Tibial nerve (tissue), 4 donors: ENCODE data around the gene REXO1. TPM values are rescaled to one million over a fixed set of nuclear protein-coding genes. Genes with fewer than 3 reads are reported as not detected.

Source experiments
- DNase-seq, 2 donors: peaks; one replicate each; pipeline ENCODE4 v3.0.0-alpha.2; 2019; ENCODE audit warnings: low spot score in 2 of 2
- H3K27ac ChIP-seq, 4 donors: fragments of 200-600 bp; sonication (generic) in 3 of 4; one replicate each; pipeline ENCODE4 v1.5.1; 2017 to 2019; ENCODE audit warnings: mild to moderate bottlenecking in 1 of 4
- H3K27me3 ChIP-seq, 2 donors: fragments of 200-600 bp; sonication (generic) in 1 of 2; one replicate each; pipeline versions ENCODE4 v1.5.1 to v1.6.0; 2017 to 2019
- H3K36me3 ChIP-seq, 3 donors: fragments of 200-600 bp; sonication (generic); one replicate each; pipeline ENCODE4 v1.5.1; 2018 to 2019
- H3K4me1 ChIP-seq, 4 donors: fragments of 200-600 bp; sonication (generic) in 3 of 4; one replicate each; pipeline ENCODE4 v1.5.1; 2017 to 2019
- H3K4me3 ChIP-seq, 4 donors: fragments of 200-600 bp; sonication (generic) in 3 of 4; one replicate each; pipeline ENCODE4 v1.5.1; 2017 to 2019; ENCODE audit warnings: mild to moderate bottlenecking in 1 of 4, moderate library complexity in 1 of 4
- H3K9me3 ChIP-seq, 4 donors: fragments of 200-600 bp; sonication (generic) in 3 of 4; one replicate each; pipeline ENCODE4 v1.5.1; 2017 to 2019
- EP300 ChIP-seq, 2 donors: sonication (generic); formaldehyde crosslinking; IDR thresholded peaks; one replicate each; pipeline ENCODE4 v1.6.1; 2017; ENCODE audit warnings: antibody characterized with exemption in 2 of 2, mild to moderate bottlenecking in 1 of 2
- POLR2A ChIP-seq, 2 donors: fragments of 450-650 bp; IDR thresholded peaks; one replicate each; pipeline ENCODE4 v1.6.1; 2017; ENCODE audit warnings: antibody characterized with exemption in 2 of 2, mild to moderate bottlenecking in 2 of 2, moderate library complexity in 2 of 2
- WGBS, 2 donors: methylation state at CpG; one replicate each; pipeline ENCODE4 v1.1.5; 2018; 5-methylcytosine and 5-hydroxymethylcytosine counted together
- total RNA-seq, 4 donors: library from RNA; depleted of rRNA; stranded (reverse); fragments of >200 nt; gene quantifications; one replicate each; pipeline ENCODE4 v1.1.0, GENCODE V29; 2016
- TF ChIP-seq, protein P1 (sequence below), 5 experiments: fragments of 200-600 bp in 3 of 5; fragments of 450-650 bp in 2 of 5; sonication (generic) in 3 of 5; IDR thresholded peaks; one replicate each; pipeline ENCODE4 v1.5.1; 2016 to 2019; ENCODE audit warnings: antibody characterized with exemption in 5 of 5, mild to moderate bottlenecking in 3 of 5, moderate library complexity in 2 of 5

Gene REXO1
- total RNA-seq, 4 donors from 2014 or later: 17.9 to 87.3 (median 31.1) TPM

DNA sequence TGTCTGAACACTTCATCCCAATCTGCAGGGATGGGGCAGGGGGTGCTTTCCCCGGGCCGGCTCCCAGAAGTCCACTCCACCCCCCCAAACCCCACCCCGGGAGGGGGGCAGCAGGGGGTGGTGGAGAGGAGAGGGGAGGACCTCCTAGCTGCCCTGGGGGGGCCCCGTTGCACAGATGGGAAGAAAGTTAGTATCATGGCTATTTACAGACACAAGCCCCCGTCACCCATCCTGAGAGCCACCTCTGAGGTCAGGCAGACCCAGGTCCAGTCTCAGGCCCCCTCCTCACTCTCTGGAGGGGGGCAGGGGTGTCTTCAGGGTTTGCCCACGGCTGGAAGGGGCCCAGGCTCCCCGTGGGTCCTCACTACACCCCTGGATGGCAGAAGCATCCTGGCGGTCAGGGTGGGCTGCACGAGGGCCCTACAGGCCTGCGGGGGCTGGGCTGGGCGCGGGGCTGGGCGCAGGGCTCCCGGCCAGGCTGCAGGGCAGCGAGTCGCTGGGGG, 5.8 kb upstream of the REXO1 start:
- DNase-seq: no peak
- Histone ChIP-seq H3K4me3 (no peak overlapping the region), H3K4me1 (peaks cover 0 to 80% (median 47%) of the 10 kb centered on the region in 4 donors), H3K36me3 (peaks cover 0 to 6% (median 0%) of the 10 kb centered on the region in 3 donors), H3K9me3 (no peaks in the 10 kb centered on the region), H3K27ac (peak overlapping the region in 3 of 4 donors; percentile 41 to 94 (median 90)), H3K27me3 (peaks cover 0 to 5% of the 10 kb centered on the region in 2 donors)
- TF ChIP-seq POLR2A (IDR thresholded peaks at IDR 0.05): no peak
- no peak for TF ChIP-seq EP300 (IDR thresholded peaks at IDR 0.05)
- TF ChIP-seq, protein P1, sequence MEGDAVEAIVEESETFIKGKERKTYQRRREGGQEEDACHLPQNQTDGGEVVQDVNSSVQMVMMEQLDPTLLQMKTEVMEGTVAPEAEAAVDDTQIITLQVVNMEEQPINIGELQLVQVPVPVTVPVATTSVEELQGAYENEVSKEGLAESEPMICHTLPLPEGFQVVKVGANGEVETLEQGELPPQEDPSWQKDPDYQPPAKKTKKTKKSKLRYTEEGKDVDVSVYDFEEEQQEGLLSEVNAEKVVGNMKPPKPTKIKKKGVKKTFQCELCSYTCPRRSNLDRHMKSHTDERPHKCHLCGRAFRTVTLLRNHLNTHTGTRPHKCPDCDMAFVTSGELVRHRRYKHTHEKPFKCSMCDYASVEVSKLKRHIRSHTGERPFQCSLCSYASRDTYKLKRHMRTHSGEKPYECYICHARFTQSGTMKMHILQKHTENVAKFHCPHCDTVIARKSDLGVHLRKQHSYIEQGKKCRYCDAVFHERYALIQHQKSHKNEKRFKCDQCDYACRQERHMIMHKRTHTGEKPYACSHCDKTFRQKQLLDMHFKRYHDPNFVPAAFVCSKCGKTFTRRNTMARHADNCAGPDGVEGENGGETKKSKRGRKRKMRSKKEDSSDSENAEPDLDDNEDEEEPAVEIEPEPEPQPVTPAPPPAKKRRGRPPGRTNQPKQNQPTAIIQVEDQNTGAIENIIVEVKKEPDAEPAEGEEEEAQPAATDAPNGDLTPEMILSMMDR (IDR thresholded peaks at IDR 0.05): no peak
- 73 to 78% methylated on average over 4 to 12 of the region's 16 CpGs for WGBS, 2 donors

DNA sequence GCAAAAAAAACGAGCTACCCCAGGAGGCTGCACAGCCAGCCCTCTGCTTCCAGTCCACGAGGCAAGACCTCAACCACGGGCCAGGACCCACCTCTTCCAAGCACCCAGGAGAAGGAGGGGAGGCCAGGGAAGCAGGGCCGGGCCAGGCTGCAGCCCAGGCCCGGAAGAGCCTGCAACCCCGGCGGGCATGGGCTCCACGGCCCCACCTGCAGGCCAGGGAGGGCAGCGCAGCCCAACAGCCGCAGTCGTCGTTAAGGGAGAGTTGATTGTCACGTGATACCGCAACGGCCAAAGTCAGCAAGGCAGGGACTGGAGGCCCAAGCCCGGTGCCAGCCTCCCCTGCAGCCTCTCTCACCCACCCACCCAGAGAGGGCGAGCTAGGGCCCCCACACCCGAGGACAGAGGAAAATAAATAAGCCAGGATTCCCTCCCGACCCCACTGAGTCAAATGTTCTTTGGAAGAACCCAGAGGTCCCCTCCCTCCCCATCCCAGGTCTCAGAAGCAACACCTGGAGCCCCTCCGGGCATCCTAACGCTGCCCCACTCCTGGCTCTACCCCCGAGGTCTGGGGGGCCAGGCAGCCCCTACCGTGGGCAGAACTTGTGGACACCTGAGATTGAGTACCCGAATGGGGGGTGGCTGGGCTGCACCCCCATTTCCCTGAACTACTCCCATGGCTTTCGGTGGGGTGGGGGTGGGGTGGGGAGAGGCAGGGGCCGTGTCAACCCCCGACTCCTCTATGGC, 5.2 kb upstream of the REXO1 start:
- H3K27me3 ChIP-seq: peaks cover 0 to 5% of the 10 kb centered on the region in 2 donors
- H3K36me3 ChIP-seq: peaks cover 0 to 6% (median 0%) of the 10 kb centered on the region in 3 donors
- peaks cover 0 to 78% (median 44%) of the 10 kb centered on the region in 4 donors for H3K4me1 ChIP-seq
- TF ChIP-seq, protein P1 (IDR thresholded peaks at IDR 0.05): peak; percentile 80 to 95 (median 90)
- TF ChIP-seq EP300 (IDR thresholded peaks at IDR 0.05): no peak
- DNase-seq: peak; percentile 51 to 68
- no peak overlapping the region for H3K4me3 ChIP-seq
- WGBS, 2 donors: 25 to 63% methylated on average over 6 to 23 of the region's 27 CpGs
- peak overlapping the region; percentile 26 to 94 (median 54) for H3K27ac ChIP-seq
- H3K9me3 ChIP-seq: no peaks in the 10 kb centered on the region

DNA sequence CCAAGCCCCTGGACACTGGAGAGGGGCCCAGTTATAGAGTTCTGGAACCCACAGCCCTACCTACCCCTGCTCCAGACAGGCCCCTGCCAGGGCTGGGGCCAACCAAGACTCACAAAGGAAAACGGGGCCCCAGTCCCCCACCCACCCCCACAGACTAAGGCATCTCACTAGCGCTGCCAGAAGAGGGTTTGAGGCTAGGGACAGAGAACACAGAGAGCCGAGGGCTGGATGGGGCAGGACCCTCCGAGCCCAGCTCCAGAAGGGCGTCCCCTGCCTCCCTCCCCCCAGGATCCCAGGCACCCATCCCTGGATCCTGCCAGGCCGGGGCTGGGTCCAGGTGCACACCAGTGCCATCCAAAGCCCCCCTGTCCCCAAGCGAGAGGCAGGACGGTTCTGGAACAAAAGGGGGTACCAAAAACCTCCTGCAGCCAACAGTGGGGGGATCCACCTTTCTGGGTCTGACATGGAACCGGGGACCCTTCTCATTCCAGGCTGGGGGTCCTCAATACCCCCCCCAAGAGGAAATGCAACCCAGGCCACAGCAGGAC, 4.4 kb upstream of the REXO1 start:
- 59 to 70% methylated on average over 7 to 9 of the region's 9 CpGs for WGBS, 2 donors

DNA sequence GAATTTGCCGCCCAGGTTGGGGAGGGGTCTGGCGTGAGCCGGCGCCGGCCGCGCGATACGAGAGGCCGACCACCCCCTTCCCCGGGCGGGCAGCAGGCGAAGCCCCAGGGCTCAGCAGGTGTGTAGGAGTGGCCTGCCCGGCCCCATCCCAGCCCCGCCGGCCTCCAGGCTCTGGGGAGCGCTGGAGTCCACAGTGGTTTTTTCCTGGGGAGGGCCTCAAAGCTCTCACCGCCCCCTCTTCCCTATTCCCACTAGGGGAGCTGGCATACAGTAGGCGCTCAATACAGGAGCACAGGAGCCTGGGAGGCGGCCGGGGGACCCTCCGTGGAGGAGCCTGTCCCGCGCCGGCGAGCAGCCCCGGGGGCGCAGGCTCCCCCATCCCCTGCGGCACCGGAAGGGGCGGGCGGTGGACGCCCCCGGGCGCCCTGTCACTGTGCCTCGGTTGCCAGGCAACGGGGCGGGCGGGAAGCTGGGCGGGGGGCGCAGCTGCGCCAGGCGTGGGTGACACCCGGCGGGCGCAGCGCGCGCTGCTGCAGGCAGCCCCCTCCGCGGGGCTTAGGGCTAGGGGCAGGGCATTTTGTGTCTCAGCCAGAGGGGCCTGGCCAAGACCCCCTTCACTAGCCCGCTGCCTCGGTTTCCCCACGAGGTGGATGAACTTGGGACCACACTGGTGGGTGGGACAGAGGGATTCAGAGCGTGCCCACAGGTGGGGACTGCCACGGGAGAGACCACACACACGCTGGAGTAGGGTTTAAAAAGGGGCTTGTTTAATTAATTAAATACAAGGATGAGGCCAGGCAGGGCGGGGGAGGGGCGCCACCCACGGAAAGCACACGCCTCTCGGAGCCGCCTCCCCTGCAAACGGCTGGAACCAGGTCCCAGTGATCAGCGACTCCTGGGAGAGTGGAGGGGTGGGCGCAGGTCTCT, 3.6 kb upstream of the REXO1 start:
- TF ChIP-seq, protein P1 (IDR thresholded peaks at IDR 0.05): no peak
- TF ChIP-seq POLR2A (IDR thresholded peaks at IDR 0.05): no peak
- Histone ChIP-seq H3K4me1 (peaks cover 3 to 71% (median 37%) of the 10 kb centered on the region in 4 donors), H3K27me3 (peaks cover 0 to 5% of the 10 kb centered on the region in 2 donors), H3K9me3 (no peaks in the 10 kb centered on the region), H3K27ac (peak overlapping the region in 3 of 4 donors; percentile 31 to 94 (median 54)), H3K36me3 (peaks cover 0 to 6% (median 0%) of the 10 kb centered on the region in 3 donors), H3K4me3 (peak overlapping the region in 1 of 4 donors; percentile 25)
- no peak for DNase-seq
- 10 to 17% methylated on average over 40 to 42 of the region's 66 CpGs for WGBS, 2 donors

More for the DNA sequence above, 4.4 kb upstream of the REXO1 start:
- no peaks in the 10 kb centered on the region for H3K9me3 ChIP-seq
- H3K36me3 ChIP-seq: peaks cover 0 to 6% (median 0%) of the 10 kb centered on the region in 3 donors
- peaks cover 0 to 71% (median 37%) of the 10 kb centered on the region in 4 donors for H3K4me1 ChIP-seq
- H3K27ac ChIP-seq: peak overlapping the region in 3 of 4 donors; percentile 31 to 94 (median 54)
- peaks cover 0 to 5% of the 10 kb centered on the region in 2 donors for H3K27me3 ChIP-seq
- no peak overlapping the region for H3K4me3 ChIP-seq
- DNase-seq: no peak
- TF ChIP-seq, protein P1 (IDR thresholded peaks at IDR 0.05): no peak
- TF ChIP-seq POLR2A (IDR thresholded peaks at IDR 0.05) (no peak), EP300 (IDR thresholded peaks at IDR 0.05) (no peak)
